Keratinocyte (primary cell): ENCODE measurements around the gene RANBP17. TPM values are rescaled to one million over a fixed set of nuclear protein-coding genes. Genes with fewer than 3 reads are reported as not detected.

Experiments
- DNase-seq: peaks from one replicate; pipeline ENCODE4 v3.0.0-alpha.2; 2011; ENCODE audit warnings: low read depth, missing footprints, low spot score
- FAIRE-seq: peaks from 2 replicates; lab custom pipeline; 2011; peaks lifted over from hg19 to GRCh38; lab: Jason Lieb, UNC
- H2AFZ ChIP-seq: 2 replicates; pipeline ENCODE4 v1.6.0; 2012; ENCODE audit warnings: low read length, control low read depth, inconsistent platforms; ENCODE audit not compliant: control insufficient read depth
- H3K27ac ChIP-seq: 2 replicates; pipeline ENCODE4 v1.5.1; 2011; ENCODE audit warnings: low read length; ENCODE audit not compliant: control insufficient read depth, insufficient read depth
- H3K27me3 ChIP-seq: 3 replicates; pipeline ENCODE4 v1.6.0; 2011; ENCODE audit warnings: low read length; ENCODE audit not compliant: control insufficient read depth, insufficient read depth; ENCODE audit errors: extremely low read depth
- H3K36me3 ChIP-seq, 2 experiments: 2 replicates in 1 of 2; 3 replicates in 1 of 2; pipeline ENCODE4 v1.5.1; 2011; ENCODE audit warnings: low read length in 2 of 2, mild to moderate bottlenecking in 1 of 2; ENCODE audit not compliant: control insufficient read depth in 2 of 2, insufficient read depth in 2 of 2; ENCODE audit errors: extremely low read depth in 1 of 2
- H3K4me1 ChIP-seq: 3 replicates; pipeline ENCODE4 v1.5.1; 2011; ENCODE audit warnings: low read length; ENCODE audit not compliant: control insufficient read depth, insufficient read depth; ENCODE audit errors: extremely low read depth
- H3K4me2 ChIP-seq: 3 replicates; pipeline ENCODE4 v1.6.0; 2011; ENCODE audit warnings: low read depth, low read length; ENCODE audit not compliant: control insufficient read depth, insufficient read depth; ENCODE audit errors: extremely low read depth
- H3K4me3 ChIP-seq, 3 experiments: fragments of 200-600 bp in 1 of 3; sonication (generic) in 1 of 3; 2 replicates in 2 of 3; 3 replicates in 1 of 3; pipeline ENCODE4 v1.5.1; 2011 to 2016; ENCODE audit warnings: low read length in 3 of 3, mild to moderate bottlenecking in 3 of 3, control low read depth in 2 of 3, inconsistent platforms in 1 of 3, low read depth in 1 of 3, mixed read lengths in 1 of 3, mixed run types in 1 of 3, moderate library complexity in 1 of 3; ENCODE audit not compliant: control insufficient read depth in 2 of 3, insufficient read depth in 2 of 3; ENCODE audit errors: extremely low read depth in 1 of 3
- H3K79me2 ChIP-seq: 2 replicates; pipeline ENCODE4 v1.6.0; 2012; ENCODE audit warnings: low read length; ENCODE audit not compliant: control insufficient read depth, insufficient read depth
- H3K9ac ChIP-seq: 3 replicates; pipeline ENCODE4 v1.6.0; 2011; ENCODE audit warnings: low read length; ENCODE audit not compliant: control insufficient read depth, insufficient read depth; ENCODE audit errors: extremely low read depth
- H3K9me1 ChIP-seq: 3 replicates; pipeline ENCODE4 v1.6.0; 2011; ENCODE audit warnings: low read length; ENCODE audit not compliant: control insufficient read depth, insufficient read depth; ENCODE audit errors: extremely low read depth
- H3K9me3 ChIP-seq: 2 replicates; pipeline ENCODE4 v1.5.1; 2012; ENCODE audit warnings: low read depth, low read length; ENCODE audit not compliant: control insufficient read depth
- H4K20me1 ChIP-seq: 3 replicates; pipeline ENCODE4 v1.6.0; 2011; ENCODE audit warnings: low read length; ENCODE audit not compliant: control insufficient read depth, insufficient read depth; ENCODE audit errors: extremely low read depth
- EZH2 ChIP-seq: IDR thresholded peaks from one replicate; pipeline ENCODE4 v1.6.1; 2012; ENCODE audit warnings: inconsistent platforms, mild to moderate bottlenecking, low read length, moderate library complexity
- dilution Hi-C: fragments of 300-500 bp; cut with MboI; formaldehyde crosslinking; loops from one replicate; pipeline ENCODE4 v1.7.0; 2020; ENCODE audit warnings: low sequenced_read_pairs; ENCODE audit not compliant: extremely low pct_ligation_motif_present
- polyA plus RNA-seq, 5 experiments: library from polyadenylated mRNA; depleted of rRNA in 3 of 5; stranded (reverse) in 3 of 5; stranded (forward) in 1 of 5; unstranded in 1 of 5; fragments of >200 nt; gene quantifications; 1 replicate in 1 of 5; 2 replicates in 3 of 5; 3 replicates in 1 of 5; pipeline versions ENCODE4 v1.2.1 to v1.2.3, GENCODE V29; 2011 to 2012; ENCODE audit warnings: missing spikeins in 2 of 5, low read depth in 1 of 5, low replicate concordance in 1 of 5
- TF ChIP-seq, protein P1 (sequence below), 3 experiments: IDR thresholded peaks in 1 of 3; conservative IDR thresholded peaks in 1 of 3; optimal IDR thresholded peaks in 1 of 3; 2 replicates in 2 of 3; 3 replicates in 1 of 3; pipeline versions ENCODE3 to v1.5.1; 2011; ENCODE audit warnings: low read length in 3 of 3, mild to moderate bottlenecking in 3 of 3, moderate library complexity in 2 of 3, control low read depth in 1 of 3, inconsistent platforms in 1 of 3; ENCODE audit not compliant: insufficient read depth in 2 of 3; ENCODE audit errors: extremely low read depth in 1 of 3

Gene RANBP17
- polyA plus RNA-seq, 1 donor (not counting 4 experiments of a cell fraction or from before 2014, with no cell fraction given), result 0.97 TPM

DNA sequence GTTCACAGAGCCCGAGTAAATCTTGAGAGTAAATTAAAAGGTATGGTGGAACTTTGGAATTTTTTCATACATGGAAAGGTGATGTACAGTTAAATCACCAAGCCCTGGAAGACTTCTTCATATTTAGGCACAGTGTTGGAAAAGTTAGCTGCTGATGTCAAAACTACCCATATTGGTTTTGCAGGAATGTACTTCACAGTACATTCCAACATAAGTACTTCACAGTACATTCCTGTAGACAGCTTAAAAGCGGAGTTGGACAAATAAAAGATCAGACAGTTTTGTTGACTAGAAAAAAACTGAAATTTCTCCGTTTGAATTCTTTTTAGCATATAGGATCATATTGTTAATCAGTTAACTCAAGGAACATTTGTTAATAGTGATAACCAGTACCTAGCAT lies 1.8 kb downstream of the RANBP17 start:
- Histone ChIP-seq H3K27ac (no peak overlapping the region), H3K9me1 (no peaks in the 10 kb centered on the region), H3K9ac (no peak overlapping the region), H3K4me2 (no peak overlapping the region), H3K79me2 (no peaks in the 10 kb centered on the region), H3K36me3 (no peaks in the 10 kb centered on the region), H3K27me3 (peaks cover 4% of the 10 kb centered on the region), H3K9me3 (peaks cover 4% of the 10 kb centered on the region), H3K4me1 (no peaks in the 10 kb centered on the region), H2AFZ (no peak overlapping the region), H4K20me1 (no peaks in the 10 kb centered on the region), H3K4me3 (no peak overlapping the region)
- FAIRE-seq (no peak), DNase-seq (no peak)
- TF ChIP-seq, protein P1, sequence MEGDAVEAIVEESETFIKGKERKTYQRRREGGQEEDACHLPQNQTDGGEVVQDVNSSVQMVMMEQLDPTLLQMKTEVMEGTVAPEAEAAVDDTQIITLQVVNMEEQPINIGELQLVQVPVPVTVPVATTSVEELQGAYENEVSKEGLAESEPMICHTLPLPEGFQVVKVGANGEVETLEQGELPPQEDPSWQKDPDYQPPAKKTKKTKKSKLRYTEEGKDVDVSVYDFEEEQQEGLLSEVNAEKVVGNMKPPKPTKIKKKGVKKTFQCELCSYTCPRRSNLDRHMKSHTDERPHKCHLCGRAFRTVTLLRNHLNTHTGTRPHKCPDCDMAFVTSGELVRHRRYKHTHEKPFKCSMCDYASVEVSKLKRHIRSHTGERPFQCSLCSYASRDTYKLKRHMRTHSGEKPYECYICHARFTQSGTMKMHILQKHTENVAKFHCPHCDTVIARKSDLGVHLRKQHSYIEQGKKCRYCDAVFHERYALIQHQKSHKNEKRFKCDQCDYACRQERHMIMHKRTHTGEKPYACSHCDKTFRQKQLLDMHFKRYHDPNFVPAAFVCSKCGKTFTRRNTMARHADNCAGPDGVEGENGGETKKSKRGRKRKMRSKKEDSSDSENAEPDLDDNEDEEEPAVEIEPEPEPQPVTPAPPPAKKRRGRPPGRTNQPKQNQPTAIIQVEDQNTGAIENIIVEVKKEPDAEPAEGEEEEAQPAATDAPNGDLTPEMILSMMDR (optimal IDR thresholded peaks at IDR 0.05 in 1 of 3, IDR thresholded peaks at IDR 0.05 in 1 of 3, conservative IDR thresholded peaks at IDR 0.05 in 1 of 3; ENCODE audit: extremely low read depth in 1 of 3, insufficient read depth in 2 of 3, low read length in 3 of 3), result no peak
- TF ChIP-seq EZH2, result no peak
- dilution Hi-C loops, result no loop called here

GRCh38 chr5:170865622-170866021 lies 3.8 kb downstream of the RANBP17 start:
- no peak for FAIRE-seq
- H3K27me3 ChIP-seq, result peaks cover 4% of the 10 kb centered on the region
- no peaks in the 10 kb centered on the region for H3K79me2 ChIP-seq
- H2AFZ ChIP-seq, result no peak overlapping the region
- H3K9me1 ChIP-seq, result no peaks in the 10 kb centered on the region
- H3K4me3 ChIP-seq, result no peak overlapping the region
- no peaks in the 10 kb centered on the region for H4K20me1 ChIP-seq
- H3K9me3 ChIP-seq, result peaks cover 4% of the 10 kb centered on the region
- no peaks in the 10 kb centered on the region for H3K36me3 ChIP-seq
- no peak overlapping the region for H3K4me2 ChIP-seq
- dilution Hi-C loops, result no loop called here
- no peaks in the 10 kb centered on the region for H3K4me1 ChIP-seq
- no peak for DNase-seq
- no peak overlapping the region for H3K9ac ChIP-seq
- TF ChIP-seq, protein P1 (optimal IDR thresholded peaks at IDR 0.05 in 1 of 3, IDR thresholded peaks at IDR 0.05 in 1 of 3, conservative IDR thresholded peaks at IDR 0.05 in 1 of 3; ENCODE audit: extremely low read depth in 1 of 3, insufficient read depth in 2 of 3, low read length in 3 of 3), result no peak
- no peak for TF ChIP-seq EZH2
- H3K27ac ChIP-seq, result no peak overlapping the region
